A549 (cell line): ENCODE results near the gene CIITA.

ENCODE experiments used
- CTCF ChIP-seq: fragments of >200 bp; sonication (Bioruptor Twin); formaldehyde crosslinking; IDR thresholded peaks from 3 replicates; pipeline ENCODE4 v1.5.1; 2016
- JUN ChIP-seq, 2 experiments: fragments of >200 bp; sonication (Bioruptor Twin); formaldehyde crosslinking; IDR thresholded peaks; 2 replicates in 1 of 2; 3 replicates in 1 of 2; pipeline ENCODE4 v1.6.1; 2016 to 2017
- MAFK ChIP-seq: fragments of 450-650 bp; IDR thresholded peaks from 2 replicates; pipeline ENCODE4 v1.6.1; 2014; ENCODE audit not compliant: partially characterized antibody
- MAX ChIP-seq: IDR thresholded peaks from 2 replicates; pipeline ENCODE4 v1.6.1; 2012
- POLR2A ChIP-seq: IDR thresholded peaks from 2 replicates; pipeline ENCODE4 v1.6.1; 2012; ENCODE audit warnings: mild to moderate bottlenecking, low read length
- POLR2AphosphoS2 ChIP-seq: conservative IDR thresholded peaks from 2 replicates; pipeline ENCODE4 v1.6.1; 2012; ENCODE audit warnings: low read length, improper control_type of control experiment, inconsistent platforms
- RAD21 ChIP-seq, 2 experiments: fragments of >200 bp in 1 of 2; sonication (Bioruptor Twin) in 1 of 2; formaldehyde crosslinking in 1 of 2; IDR thresholded peaks in 1 of 2; conservative IDR thresholded peaks in 1 of 2; 2 replicates in 1 of 2; 3 replicates in 1 of 2; pipeline ENCODE4 v1.6.1; 2012 to 2018; ENCODE audit warnings: inconsistent platforms in 1 of 2
- SREBF2 ChIP-seq: fragments of 450-650 bp; IDR thresholded peaks from 2 replicates; pipeline ENCODE4 v1.6.1; 2014; ENCODE audit warnings: mild to moderate bottlenecking, moderate library complexity
- TF ChIP-seq, protein P1 (sequence below): fragments of 450-650 bp; IDR thresholded peaks from 2 replicates; pipeline ENCODE4 v1.6.1; 2014; ENCODE audit warnings: antibody characterized with exemption

DNA sequence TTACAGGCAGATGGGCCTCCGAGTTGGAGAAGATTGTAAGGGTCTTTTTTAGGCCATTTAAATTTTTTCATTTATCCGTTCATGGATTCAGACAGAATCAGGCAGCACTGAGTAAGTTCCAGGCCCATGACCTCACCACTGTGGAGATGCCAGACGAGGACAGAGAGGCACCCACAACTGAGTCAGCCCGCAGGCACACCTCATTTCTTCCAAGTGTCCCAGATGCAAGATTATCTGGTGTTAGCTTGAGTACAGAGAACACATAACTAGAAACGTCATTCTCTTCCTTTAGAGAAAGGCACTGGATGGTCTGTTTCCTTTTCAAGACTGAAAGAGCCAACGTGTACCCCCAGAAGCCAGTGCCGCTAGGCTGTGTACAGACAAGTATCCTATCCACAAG is 84.2 kb downstream of the CIITA start:
- TF ChIP-seq JUN (IDR thresholded peaks at IDR 0.05) (no peak), SREBF2 (no peak), CTCF (no peak), RAD21 (conservative IDR thresholded peaks at IDR 0.05 in 1 of 2, IDR thresholded peaks at IDR 0.05 in 1 of 2) (no peak), MAX (no peak), POLR2AphosphoS2 (no peak), MAFK (no peak), POLR2A (no peak)
- TF ChIP-seq, protein P1, sequence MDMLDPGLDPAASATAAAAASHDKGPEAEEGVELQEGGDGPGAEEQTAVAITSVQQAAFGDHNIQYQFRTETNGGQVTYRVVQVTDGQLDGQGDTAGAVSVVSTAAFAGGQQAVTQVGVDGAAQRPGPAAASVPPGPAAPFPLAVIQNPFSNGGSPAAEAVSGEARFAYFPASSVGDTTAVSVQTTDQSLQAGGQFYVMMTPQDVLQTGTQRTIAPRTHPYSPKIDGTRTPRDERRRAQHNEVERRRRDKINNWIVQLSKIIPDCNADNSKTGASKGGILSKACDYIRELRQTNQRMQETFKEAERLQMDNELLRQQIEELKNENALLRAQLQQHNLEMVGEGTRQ = no peak
